Measurements from ENCODE around the gene TOR3A.
"Not testable (repeated sequence)": the region's sequence is repeated elsewhere in the genome, so short reads cannot be mapped to it uniquely, and the experiment has no call there.

The TOR3A gene

DNA sequence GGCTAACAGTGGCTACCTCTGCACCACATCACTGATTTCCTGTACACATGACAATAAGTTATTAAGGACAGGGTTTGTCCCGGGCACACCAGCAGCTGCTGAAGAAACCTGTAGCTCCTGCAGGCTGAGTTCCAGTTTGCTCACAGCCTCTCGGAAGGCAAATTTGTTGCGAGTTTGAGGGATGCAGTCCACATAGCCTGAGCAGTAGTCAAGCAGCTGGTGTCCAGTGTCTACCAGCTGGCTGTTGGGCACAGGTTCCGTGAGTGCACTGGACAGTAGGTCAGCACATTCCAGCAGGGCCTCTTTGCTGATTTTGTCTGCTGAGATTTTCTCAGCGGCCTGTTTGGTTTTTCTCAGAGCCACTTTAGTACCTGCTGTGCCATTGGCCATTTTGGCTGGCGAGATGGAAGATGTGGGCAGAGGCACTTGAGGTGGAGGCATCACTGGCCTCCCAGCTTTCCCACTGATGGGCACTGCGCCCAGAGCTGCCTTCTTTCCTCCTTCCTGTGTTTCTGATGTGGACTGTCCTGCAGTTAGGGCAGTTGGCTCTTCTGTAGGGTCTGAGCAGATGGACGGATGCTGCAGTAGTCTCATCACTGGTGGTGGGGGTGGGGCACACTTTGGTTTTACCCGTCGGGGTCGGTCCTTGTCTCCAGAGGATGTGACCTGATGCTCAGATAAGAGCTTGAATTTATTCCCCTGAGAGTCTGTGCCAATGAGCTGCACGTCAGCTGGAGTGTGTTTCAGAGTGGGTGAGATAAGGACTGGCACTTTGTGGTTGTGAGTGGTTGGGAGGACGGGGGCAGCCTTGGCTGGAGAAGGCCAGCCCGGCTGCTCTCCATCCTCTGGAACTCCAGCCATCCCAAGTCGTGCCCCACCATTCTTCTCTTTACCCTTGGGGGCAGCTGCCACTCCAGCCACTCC is 26.1 kb downstream of the TOR3A start:
- DNase-seq (no peak), ATAC-seq (no peak)

DNA sequence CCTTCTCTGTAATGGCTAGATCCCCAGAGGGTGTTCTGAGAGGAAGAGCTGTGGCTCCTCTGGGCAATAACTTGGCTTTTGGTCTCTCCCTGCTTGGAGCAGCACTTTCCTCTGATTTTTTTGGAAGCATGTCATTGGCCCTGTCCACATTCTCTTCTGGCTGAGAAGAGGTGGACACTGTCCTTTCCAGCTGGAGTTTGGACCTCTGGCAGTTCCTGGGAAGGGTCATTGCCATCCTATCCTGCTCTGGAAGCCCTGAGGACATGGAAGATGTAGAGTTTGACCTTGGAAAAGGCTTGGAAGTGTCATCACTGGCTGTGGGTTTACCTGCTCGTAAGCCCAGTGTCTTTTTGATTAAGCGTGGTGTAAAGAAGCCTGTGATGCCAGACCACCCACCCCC is 26.8 kb downstream of the TOR3A start:
- ATAC-seq (no peak), DNase-seq (no peak)

DNA sequence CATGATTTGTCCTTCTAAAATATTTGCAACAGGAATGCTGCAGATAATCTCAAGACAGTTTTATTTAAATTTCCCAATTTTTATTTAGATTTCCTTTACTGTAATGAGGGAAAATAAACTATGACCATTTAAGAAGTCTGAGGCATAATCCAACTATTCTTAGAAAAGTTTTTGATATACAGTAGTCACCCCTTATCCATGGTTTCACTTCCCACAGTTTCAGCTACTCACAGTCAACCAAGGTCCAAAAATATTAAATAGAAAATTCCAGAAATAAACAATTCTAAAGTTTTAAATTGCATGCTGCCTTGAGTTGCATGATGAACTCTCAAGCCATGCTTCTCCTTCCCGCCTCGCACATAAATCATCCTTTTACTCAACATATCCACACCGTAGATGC is 33.3 kb downstream of the TOR3A start:
- ATAC-seq (no peak), DNase-seq (no peak)

DNA sequence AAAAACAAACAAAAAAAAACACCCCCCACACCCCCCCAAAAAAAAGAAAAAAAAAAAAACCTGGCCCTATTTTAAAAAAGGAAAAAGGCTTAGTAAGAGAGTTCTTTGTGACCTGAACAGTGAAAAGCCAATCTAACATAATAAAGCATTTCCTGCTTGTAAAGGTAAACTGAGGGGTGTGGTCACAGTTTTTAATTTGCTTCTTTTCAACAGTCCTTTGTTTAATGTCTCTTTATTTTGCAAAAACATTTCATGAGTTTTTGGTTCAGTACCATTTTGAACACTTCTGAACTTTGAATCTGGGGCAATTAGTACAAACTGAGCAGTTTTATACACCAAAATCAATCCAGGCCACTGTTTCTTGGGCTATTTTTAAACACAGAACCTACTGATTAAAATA is 37.6 kb downstream of the TOR3A start:
- no peak for DNase-seq
- no peak for ATAC-seq

DNA sequence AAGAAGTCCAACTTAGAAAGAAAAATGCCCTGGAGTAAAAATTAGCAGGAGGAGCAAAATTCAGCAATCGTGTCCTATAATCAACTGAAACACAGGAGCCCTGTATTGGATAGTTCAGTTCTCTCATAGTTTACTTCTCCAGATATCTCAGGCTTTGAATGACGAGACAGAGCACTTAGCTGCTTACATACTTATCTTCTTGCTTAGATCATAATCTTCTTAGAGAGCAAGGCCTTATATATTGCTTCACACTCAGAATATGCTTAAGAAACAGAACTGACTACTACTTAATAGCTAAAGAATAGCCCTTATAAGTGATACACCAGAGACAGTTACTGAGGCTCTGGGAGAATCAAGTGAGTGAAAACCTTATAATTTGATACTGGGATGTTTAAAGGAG is 38.9 kb downstream of the TOR3A start:
- ATAC-seq: no peak
- no peak for DNase-seq

DNA sequence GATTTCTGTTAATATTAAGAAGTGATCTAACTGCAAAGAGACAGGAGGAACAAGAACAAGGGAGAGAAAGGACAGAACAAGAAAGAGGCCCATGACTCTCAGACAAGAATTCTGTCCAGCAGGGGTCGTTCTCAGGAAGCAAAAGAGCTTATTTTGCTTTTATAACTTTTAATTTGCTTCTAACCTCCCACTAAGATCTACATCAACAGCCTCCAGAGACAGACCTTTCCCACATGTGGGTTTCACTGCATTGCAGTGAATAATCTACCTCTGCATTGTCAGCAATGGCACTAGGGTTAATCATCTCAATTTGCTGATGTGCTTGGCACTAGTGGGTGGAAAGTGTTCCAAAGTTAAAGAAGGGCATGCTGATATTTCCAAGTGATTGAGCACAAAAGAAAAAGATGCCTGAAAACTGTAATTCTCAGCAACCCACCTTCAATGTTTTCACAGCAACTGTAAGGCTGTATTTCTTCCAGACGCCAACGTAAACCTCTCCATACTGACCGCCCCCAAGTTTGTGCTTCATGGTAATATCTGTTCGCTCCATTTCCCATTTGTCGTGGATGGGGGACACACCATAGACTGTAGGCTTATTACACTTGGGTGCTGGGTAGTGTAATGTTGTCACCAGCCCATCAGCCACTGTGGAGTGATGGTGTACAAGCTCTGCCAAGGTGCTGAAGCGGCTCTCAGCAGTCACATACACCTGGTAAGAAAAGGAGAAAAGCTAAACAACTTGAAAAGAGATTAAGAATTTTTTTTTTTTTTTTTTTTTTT is 39.5 kb downstream of the TOR3A start:
- peak; percentile 68 for ATAC-seq
- DNase-seq: peak; percentile 44

DNA sequence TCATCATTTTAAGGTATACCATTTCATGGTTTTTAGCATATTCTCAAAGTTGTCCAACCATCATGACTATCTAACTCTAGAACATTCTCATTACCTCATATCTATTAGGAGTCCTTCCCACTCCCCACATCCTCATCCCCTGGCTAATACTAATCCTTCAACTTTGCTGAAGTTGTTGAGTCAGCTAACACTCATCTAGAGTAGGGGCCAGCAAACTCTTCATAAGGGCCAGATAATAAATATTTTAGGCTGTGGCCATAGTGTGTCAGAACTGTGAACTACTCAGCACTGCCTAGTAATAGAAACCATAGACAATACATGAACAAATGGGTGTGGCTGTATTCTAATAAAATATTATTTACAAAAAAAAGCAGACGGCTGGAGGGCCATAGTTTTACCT is 43.0 kb downstream of the TOR3A start:
- ATAC-seq: no peak
- no peak for DNase-seq

DNA sequence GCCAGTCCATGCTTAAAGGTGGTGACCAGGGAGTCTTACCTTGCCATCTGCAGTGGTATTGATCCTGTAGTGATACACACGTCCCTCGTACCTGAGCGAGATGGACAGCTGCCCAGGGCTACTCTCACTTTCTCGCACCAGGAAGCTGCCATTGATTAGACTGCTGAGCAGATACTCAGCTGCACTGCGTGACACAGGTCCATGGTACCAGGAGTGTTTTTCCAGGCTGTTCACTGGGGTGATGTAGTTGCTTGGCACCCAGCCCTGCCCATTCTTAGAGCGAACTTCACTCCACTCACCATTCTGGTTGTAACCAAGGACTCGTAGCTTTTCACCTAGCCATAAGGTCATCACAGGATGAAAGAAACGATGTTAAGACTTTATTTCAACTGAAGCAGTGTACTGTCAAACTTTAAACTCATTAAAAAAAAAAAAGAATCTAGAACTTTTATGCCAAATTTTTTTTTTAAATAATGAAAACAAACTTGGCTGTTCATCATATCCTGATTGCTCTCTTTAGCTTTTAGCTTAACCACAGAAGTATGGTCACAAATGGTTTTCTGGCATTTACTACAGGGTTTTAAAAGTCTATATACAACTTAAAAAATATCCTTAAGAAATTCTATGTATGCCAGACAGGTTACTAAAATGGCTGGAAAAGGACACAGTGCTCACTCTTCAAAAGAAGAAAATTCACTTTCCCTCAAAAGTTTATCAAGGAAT is 44.6 kb downstream of the TOR3A start:
- ATAC-seq (no peak), DNase-seq (no peak)

DNA sequence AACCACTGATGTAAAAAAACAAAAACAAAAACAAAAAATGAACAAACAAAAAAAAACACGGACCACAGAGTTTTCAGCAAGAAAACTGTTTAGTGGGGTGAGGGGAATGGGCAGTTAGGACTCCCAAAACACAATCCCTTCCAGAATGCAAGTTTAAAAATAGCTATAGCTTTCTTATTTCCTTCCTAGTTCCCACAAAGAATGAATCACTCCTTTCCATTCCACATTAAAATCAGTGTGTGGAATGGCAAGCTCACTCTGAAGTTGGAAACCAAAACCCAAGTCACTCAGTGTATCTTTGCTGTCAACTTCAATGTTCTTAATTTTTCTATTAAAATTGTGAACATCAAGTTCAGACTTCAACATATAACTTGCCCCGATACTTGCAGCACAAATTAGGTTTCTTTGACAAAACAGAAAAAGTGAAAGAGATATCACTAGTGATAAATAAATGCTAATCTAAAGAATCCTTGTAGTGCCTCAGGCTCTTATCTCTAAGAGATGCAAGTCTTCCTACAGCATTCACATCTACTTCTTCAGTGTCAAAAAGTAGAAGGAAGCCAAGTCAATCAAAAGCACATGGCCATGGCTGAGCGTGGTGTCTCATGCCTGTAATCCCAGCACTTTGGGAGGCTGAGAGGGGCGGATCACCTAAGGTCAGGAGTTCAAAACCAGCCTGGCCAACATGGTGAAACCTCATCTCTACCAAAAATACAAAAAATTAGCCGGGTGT is 45.5 kb downstream of the TOR3A start:
- no peak for ATAC-seq
- DNase-seq: no peak

DNA sequence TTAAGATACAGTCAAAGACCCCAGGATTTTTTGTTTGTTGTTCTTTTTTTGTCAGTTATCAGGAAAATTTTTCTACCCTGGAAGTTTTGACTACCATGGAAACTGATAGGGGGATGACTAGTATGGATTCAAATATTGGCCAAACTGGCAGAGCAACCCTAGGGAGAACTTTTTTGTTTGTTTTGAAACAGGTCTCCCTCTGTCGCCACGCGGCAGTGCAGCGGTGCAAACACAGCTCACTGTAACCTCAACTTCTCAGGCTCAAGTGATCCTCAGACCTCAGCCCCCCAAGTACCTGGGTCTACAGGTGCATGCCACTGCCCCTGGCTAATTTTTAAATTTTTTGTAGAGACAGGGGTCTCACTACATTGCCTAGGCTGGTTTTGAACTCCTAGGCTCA is 46.6 kb downstream of the TOR3A start:
- ATAC-seq: no peak
- DNase-seq: no peak

DNA sequence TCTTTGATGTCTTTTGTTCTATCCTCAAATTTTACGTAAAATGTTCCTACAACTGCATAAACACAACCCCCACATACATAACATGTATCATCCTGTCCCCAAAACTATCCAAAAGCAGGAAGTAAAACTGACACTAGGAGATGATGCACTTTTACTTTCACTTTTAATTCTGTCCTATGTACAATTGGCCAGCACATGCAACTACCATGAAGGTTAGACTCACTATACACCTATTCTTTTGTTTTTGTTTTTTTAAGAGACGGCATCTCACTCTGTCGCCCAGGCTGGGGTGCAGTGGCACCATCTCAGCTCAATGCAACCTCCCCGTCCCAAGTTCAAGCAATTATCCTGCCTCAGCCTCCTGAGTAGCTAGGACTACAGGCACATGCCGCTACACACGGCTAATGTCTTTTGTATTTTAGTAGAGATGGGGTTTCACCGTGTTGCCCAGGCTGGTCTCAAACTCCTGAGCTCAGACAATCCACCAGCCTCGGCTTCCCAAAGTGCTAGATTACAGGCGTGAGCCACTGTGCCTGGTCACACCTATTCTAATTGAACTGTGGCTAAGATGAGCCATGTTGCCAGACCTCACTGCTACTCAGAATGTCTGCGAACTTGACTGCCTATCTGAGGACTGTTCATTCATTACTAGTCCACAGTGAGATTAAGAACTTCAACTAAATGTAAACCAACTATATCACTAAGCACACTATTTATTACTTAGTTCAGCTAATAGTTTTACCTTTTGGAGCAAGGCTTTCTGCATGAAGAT is 48.0 kb downstream of the TOR3A start:
- peak; percentile 9 for DNase-seq
- ATAC-seq: peak; percentile 94

DNA sequence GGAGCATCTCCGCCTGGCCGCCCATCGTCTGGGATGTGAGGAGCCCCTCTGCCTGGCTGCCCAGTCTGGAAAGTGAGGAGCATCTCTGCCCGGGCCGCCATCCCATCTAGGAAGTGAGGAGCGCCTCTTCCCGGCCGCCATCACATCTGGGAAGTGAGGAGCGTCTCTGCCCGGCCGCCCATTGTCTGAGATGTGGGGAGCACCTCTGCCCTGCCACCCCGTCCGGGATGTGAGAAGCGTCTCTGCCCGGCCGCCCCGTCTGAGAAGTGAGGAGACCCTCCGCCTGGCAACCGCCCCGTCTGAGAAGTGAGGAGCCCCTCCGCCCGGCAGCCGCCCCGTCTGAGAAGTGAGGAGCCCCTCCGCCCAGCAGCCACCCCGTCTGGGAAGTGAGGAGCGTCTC is 53.3 kb downstream of the TOR3A start:
- not testable (repeated sequence) for ATAC-seq, DNase-seq

DNA sequence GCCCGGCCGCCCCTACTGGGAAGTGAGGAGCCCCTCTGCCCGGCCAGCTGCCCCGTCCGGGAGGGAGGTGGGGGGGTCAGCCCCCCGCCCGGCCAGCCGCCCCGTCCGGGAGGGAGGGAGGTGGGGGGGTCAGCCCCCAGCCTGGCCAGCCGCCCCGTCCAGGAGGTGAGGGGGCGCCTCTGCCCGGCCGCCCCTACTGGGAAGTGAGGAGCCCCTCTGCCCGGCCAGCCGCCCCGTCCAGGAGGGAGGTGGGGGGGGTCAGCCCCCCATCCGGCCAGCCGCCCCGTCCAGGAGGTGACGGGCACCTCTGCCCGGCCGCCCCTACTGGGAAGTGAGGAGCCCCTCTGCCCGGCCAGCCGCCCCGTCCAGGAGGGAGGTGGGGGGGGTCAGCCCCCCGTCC is 53.8 kb downstream of the TOR3A start:
- ATAC-seq, DNase-seq: not testable (repeated sequence)

DNA sequence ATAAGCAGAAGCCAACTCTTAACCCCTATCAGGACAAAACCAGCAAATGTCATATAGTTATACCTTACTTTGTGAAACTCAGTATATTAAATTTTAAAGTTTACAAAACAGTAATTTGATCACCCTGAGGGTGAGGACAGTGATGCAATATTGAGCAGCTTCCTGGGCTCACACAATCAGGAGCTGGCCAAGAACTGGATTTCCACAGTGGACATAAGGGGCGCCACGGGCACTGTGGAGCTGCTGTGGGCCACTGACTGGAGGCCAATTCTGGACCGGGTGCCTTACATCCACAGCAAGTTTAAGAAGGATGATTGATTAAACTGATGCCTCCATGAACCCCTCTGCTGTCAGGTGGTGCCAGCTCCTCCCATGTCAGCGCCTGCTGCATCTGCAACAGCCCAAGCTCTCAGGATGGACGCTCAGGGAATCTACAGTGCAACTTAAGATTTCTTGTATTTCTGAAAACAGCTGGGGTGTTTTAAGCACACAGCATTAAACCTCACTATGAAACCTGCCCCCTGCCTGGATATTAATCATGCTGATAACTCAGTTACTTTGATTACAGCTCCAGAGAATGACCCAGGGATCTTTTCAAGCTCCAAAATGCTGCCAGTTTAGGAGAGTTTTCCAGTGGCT is 55.9 kb downstream of the TOR3A start:
- no peak for DNase-seq
- no peak for ATAC-seq

DNA sequence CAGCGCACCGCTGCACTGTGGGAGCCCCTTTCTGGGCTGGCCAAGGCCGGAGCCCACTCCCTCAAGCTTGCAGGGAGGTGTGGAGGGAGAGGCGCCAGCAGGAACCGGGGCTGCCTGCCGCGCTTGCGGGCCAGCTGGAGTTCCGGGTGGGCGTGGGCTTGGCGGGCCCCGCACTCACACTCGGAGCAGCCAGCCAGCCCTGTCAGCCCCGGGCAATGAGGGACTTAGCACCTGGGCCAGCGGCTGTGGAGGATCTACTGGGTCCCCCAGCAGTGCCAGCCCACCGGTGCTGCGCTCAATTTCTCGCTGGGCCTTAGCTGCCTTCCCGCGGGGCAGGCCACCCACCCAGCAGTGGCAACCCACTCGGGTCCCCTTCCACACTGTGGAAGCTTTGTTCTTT is 56.9 kb downstream of the TOR3A start:
- not testable (repeated sequence) for ATAC-seq, DNase-seq

DNA sequence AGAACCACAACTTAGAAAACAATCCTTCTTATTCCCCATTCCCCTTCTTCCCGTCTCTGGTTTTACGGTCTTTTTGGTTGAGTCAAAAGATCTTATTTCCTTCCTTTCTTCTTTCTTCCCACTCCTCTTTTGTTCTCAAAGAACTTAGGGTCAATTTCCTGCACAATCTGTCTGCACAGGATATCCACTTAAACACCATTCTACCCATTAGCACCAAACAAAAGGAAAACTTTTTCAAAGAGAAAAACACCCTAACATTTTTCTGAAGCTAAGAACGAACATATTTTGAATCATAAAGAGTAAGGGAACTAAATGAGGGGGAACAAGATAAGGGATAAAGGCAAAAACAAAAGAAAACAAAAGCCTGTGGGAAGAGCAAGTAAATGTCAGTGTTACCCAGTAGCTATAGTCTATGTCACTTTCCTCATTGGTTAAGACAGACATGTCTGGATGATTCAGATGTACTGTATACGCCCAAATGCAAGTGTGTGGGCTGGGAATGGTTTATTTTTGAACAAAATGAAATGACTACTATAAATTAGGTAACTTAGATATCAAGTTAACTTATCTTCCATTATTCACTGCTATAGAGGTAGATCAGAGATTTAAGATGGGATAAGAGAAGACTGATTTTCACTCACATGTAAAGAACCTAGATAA is 59.9 kb downstream of the TOR3A start:
- DNase-seq (peak; percentile 21), ATAC-seq (peak; percentile 94)

DNA sequence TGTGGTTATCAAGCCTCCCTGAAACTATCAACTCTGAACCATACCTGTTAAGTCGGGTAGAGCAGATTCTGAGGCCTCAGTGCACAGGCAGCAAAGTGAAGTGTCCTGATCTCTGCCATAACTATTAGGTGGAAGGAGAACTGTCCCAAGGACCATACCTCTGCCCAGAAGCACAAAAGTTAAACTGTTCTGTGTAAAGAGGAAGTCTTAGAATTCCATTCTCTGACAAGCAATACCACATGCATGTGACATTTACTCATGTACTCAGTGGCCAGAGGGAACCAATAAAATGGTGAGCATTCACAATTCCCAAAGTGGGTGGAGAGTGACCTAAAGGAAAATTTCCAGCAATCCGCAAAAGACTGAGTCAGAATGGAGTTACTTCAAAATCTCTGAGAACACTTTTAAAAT is 61.0 kb downstream of the TOR3A start:
- DNase-seq (no peak), ATAC-seq (peak; percentile 52)

DNA sequence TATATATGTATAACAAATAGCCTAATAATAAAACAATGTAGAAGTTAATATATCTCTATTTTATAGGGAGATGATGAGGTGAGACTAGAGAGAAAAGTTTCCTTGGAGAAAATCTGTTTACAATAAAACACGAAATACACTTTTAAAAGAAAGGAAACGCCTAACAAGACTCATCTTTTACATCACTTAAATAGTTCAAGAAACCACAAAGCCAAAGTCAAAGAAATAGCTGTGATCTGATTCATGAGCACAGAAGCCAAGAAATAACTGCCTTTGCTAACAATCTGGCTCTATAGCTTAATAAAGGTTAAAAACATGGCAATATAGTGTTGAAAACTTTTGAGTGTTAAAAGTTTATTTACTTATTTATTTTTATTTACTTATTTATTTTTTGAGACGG is 61.5 kb downstream of the TOR3A start:
- ATAC-seq: no peak
- DNase-seq: no peak

DNA sequence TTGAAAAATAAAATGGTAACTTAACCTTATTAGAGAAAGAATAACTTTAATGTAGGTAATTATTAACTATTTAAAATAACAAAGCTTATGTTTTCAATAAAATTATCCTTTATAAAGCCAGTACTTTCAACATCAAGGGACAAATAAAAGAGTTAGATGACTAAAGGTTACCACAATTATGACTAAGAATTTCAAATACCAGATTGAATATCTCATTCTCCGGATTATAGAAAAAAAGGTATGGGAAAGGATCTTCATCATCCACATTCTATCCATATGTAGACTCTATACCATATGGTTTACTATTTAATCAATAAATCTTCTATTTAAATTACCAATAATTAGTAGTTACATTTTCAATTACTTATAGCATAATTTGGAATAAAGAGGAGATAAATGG is 62.8 kb downstream of the TOR3A start:
- DNase-seq (no peak), ATAC-seq (no peak)

DNA sequence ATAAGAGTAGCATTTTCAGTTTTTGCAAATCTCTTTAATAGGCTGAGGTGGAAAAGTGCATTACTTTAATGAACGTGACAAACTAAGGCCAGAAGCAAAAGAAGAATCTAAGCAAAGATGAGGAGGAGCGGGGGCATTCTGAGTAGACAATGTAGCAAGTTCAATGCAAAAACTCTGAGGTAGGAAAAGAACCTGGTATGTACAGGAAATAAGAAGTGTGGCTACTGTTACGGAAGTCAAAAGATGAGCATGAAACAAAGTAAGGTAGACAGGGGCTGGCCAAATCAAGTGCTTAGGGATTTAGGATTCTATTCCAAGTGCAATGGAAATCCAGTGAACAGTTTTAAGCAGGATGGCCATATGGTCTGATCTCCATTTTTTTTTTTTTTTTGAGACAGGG is 63.7 kb downstream of the TOR3A start:
- ATAC-seq: no peak
- no peak for DNase-seq
